Fibroblast of lung (primary cell): ENCODE results near the gene CCDC120.

Experiments
- EZH2 ChIP-seq: IDR thresholded peaks from 2 replicates; pipeline ENCODE4 v1.5.1; 2012; ENCODE audit warnings: low read length, control low read depth, mild to moderate bottlenecking; ENCODE audit errors: missing control alignments
- TF ChIP-seq, protein P1 (sequence below), 2 donors: IDR thresholded peaks in 1 of 2; conservative IDR thresholded peaks in 1 of 2; 1 replicate in 1 of 2; 2 replicates in 1 of 2; pipeline ENCODE4 v1.5.1; 2011 to 2012; ENCODE audit warnings: low read length in 2 of 2, control low read depth in 1 of 2, inconsistent platforms in 1 of 2, low read depth in 1 of 2, mild to moderate bottlenecking in 1 of 2

DNA sequence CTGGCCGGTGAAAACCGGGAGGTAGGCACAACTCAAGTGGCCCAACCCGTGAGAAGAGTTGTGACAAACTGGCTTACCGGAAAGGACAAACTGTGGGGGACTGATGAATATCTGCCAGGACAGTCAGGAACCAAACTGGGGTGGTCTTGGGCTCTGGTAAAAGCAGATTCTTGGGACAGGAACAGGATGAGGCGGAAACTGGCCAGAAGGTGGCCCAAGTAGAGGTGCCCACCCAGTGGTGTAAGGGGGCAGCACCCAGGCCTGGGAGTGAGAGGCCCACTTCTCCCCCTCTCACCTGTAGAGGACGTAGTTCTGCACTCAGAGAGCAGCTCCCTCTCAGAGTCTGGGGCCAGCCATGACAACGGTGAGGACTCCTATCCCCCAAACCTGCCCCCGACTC lies 5.9 kb downstream of the CCDC120 start:
- TF ChIP-seq, protein P1, sequence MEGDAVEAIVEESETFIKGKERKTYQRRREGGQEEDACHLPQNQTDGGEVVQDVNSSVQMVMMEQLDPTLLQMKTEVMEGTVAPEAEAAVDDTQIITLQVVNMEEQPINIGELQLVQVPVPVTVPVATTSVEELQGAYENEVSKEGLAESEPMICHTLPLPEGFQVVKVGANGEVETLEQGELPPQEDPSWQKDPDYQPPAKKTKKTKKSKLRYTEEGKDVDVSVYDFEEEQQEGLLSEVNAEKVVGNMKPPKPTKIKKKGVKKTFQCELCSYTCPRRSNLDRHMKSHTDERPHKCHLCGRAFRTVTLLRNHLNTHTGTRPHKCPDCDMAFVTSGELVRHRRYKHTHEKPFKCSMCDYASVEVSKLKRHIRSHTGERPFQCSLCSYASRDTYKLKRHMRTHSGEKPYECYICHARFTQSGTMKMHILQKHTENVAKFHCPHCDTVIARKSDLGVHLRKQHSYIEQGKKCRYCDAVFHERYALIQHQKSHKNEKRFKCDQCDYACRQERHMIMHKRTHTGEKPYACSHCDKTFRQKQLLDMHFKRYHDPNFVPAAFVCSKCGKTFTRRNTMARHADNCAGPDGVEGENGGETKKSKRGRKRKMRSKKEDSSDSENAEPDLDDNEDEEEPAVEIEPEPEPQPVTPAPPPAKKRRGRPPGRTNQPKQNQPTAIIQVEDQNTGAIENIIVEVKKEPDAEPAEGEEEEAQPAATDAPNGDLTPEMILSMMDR (conservative IDR thresholded peaks at IDR 0.05 in 1 of 2, IDR thresholded peaks at IDR 0.05 in 1 of 2; ENCODE audit: low read depth in 1 of 2, low read length in 2 of 2) = no peak
- no peak for TF ChIP-seq EZH2
